Keratinocyte (primary cell): ENCODE results near the gene HIP1R. TPM values are rescaled to one million over a fixed set of nuclear protein-coding genes. Genes with fewer than 3 reads are reported as not detected.

Experiments
- DNase-seq: peaks from one replicate; pipeline ENCODE4 v3.0.0-alpha.2; 2011; ENCODE audit warnings: low read depth, missing footprints, low spot score
- FAIRE-seq: peaks from 2 replicates; lab custom pipeline; 2011; peaks lifted over from hg19 to GRCh38; lab: Jason Lieb, UNC
- H2AFZ ChIP-seq: 2 replicates; pipeline ENCODE4 v1.6.0; 2012; ENCODE audit warnings: low read length, control low read depth, inconsistent platforms; ENCODE audit not compliant: control insufficient read depth
- H3K27ac ChIP-seq: 2 replicates; pipeline ENCODE4 v1.5.1; 2011; ENCODE audit warnings: low read length; ENCODE audit not compliant: control insufficient read depth, insufficient read depth
- H3K27me3 ChIP-seq: 3 replicates; pipeline ENCODE4 v1.6.0; 2011; ENCODE audit warnings: low read length; ENCODE audit not compliant: control insufficient read depth, insufficient read depth; ENCODE audit errors: extremely low read depth
- H3K36me3 ChIP-seq, 2 experiments: 2 replicates in 1 of 2; 3 replicates in 1 of 2; pipeline ENCODE4 v1.5.1; 2011; ENCODE audit warnings: low read length in 2 of 2, mild to moderate bottlenecking in 1 of 2; ENCODE audit not compliant: control insufficient read depth in 2 of 2, insufficient read depth in 2 of 2; ENCODE audit errors: extremely low read depth in 1 of 2
- H3K4me1 ChIP-seq: 3 replicates; pipeline ENCODE4 v1.5.1; 2011; ENCODE audit warnings: low read length; ENCODE audit not compliant: control insufficient read depth, insufficient read depth; ENCODE audit errors: extremely low read depth
- H3K4me2 ChIP-seq: 3 replicates; pipeline ENCODE4 v1.6.0; 2011; ENCODE audit warnings: low read depth, low read length; ENCODE audit not compliant: control insufficient read depth, insufficient read depth; ENCODE audit errors: extremely low read depth
- H3K4me3 ChIP-seq, 3 experiments: fragments of 200-600 bp in 1 of 3; sonication (generic) in 1 of 3; 2 replicates in 2 of 3; 3 replicates in 1 of 3; pipeline ENCODE4 v1.5.1; 2011 to 2016; ENCODE audit warnings: low read length in 3 of 3, mild to moderate bottlenecking in 3 of 3, control low read depth in 2 of 3, inconsistent platforms in 1 of 3, low read depth in 1 of 3, mixed read lengths in 1 of 3, mixed run types in 1 of 3, moderate library complexity in 1 of 3; ENCODE audit not compliant: control insufficient read depth in 2 of 3, insufficient read depth in 2 of 3; ENCODE audit errors: extremely low read depth in 1 of 3
- H3K79me2 ChIP-seq: 2 replicates; pipeline ENCODE4 v1.6.0; 2012; ENCODE audit warnings: low read length; ENCODE audit not compliant: control insufficient read depth, insufficient read depth
- H3K9ac ChIP-seq: 3 replicates; pipeline ENCODE4 v1.6.0; 2011; ENCODE audit warnings: low read length; ENCODE audit not compliant: control insufficient read depth, insufficient read depth; ENCODE audit errors: extremely low read depth
- H3K9me1 ChIP-seq: 3 replicates; pipeline ENCODE4 v1.6.0; 2011; ENCODE audit warnings: low read length; ENCODE audit not compliant: control insufficient read depth, insufficient read depth; ENCODE audit errors: extremely low read depth
- H3K9me3 ChIP-seq: 2 replicates; pipeline ENCODE4 v1.5.1; 2012; ENCODE audit warnings: low read depth, low read length; ENCODE audit not compliant: control insufficient read depth
- H4K20me1 ChIP-seq: 3 replicates; pipeline ENCODE4 v1.6.0; 2011; ENCODE audit warnings: low read length; ENCODE audit not compliant: control insufficient read depth, insufficient read depth; ENCODE audit errors: extremely low read depth
- CTCF ChIP-seq, 3 experiments: IDR thresholded peaks in 1 of 3; conservative IDR thresholded peaks in 1 of 3; optimal IDR thresholded peaks in 1 of 3; 2 replicates in 2 of 3; 3 replicates in 1 of 3; pipeline versions ENCODE3 to v1.5.1; 2011; ENCODE audit warnings: low read length in 3 of 3, mild to moderate bottlenecking in 3 of 3, moderate library complexity in 2 of 3, control low read depth in 1 of 3, inconsistent platforms in 1 of 3; ENCODE audit not compliant: insufficient read depth in 2 of 3; ENCODE audit errors: extremely low read depth in 1 of 3
- EZH2 ChIP-seq: IDR thresholded peaks from one replicate; pipeline ENCODE4 v1.6.1; 2012; ENCODE audit warnings: inconsistent platforms, mild to moderate bottlenecking, low read length, moderate library complexity
- dilution Hi-C: fragments of 300-500 bp; cut with MboI; formaldehyde crosslinking; loops from one replicate; pipeline ENCODE4 v1.7.0; 2020; ENCODE audit warnings: low sequenced_read_pairs; ENCODE audit not compliant: extremely low pct_ligation_motif_present
- polyA plus RNA-seq, 5 experiments: library from polyadenylated mRNA; depleted of rRNA in 3 of 5; stranded (reverse) in 3 of 5; stranded (forward) in 1 of 5; unstranded in 1 of 5; fragments of >200 nt; gene quantifications; 1 replicate in 1 of 5; 2 replicates in 3 of 5; 3 replicates in 1 of 5; pipeline versions ENCODE4 v1.2.1 to v1.2.3, GENCODE V29; 2011 to 2012; ENCODE audit warnings: missing spikeins in 2 of 5, low read depth in 1 of 5, low replicate concordance in 1 of 5

Gene HIP1R
- polyA plus RNA-seq, 1 donor (not counting 4 experiments of a cell fraction or from before 2014, with no cell fraction given) = 23.0 TPM

- H3K27ac ChIP-seq = peak overlapping the region; percentile 15
- DNase-seq = no peak
- H2AFZ ChIP-seq = no peak overlapping the region
- FAIRE-seq = no peak
- dilution Hi-C loops = no loop called here
- H3K9me3 ChIP-seq = no peaks in the 10 kb centered on the region
- H3K4me2 ChIP-seq = no peak overlapping the region
- no peak overlapping the region for H3K4me3 ChIP-seq
- H3K9me1 ChIP-seq = peaks cover 6% of the 10 kb centered on the region
- peaks cover 100% of the 10 kb centered on the region for H3K79me2 ChIP-seq
- H3K4me1 ChIP-seq = peaks cover 31% of the 10 kb centered on the region
- peaks cover 31% of the 10 kb centered on the region for H4K20me1 ChIP-seq
- peaks cover 14 to 40% of the 10 kb centered on the region in 2 experiments for H3K36me3 ChIP-seq
- H3K27me3 ChIP-seq = no peaks in the 10 kb centered on the region
- H3K9ac ChIP-seq = no peak overlapping the region
- TF ChIP-seq EZH2 (no peak), CTCF (optimal IDR thresholded peaks at IDR 0.05 in 1 of 3, IDR thresholded peaks at IDR 0.05 in 1 of 3, conservative IDR thresholded peaks at IDR 0.05 in 1 of 3; ENCODE audit: extremely low read depth in 1 of 3, insufficient read depth in 2 of 3, low read length in 3 of 3) (no peak)
These were observed 41.5 kb downstream of the HIP1R start for GRCh38 chr12:122876731-122877130.

- peaks cover 8% of the 10 kb centered on the region for H3K4me1 ChIP-seq
- H3K4me3 ChIP-seq = no peak overlapping the region
- H3K9me1 ChIP-seq = peaks cover 8% of the 10 kb centered on the region
- peaks cover 15 to 35% of the 10 kb centered on the region in 2 experiments for H3K36me3 ChIP-seq
- no peak for DNase-seq
- peaks cover 30% of the 10 kb centered on the region for H4K20me1 ChIP-seq
- no peak overlapping the region for H2AFZ ChIP-seq
- no peaks in the 10 kb centered on the region for H3K27me3 ChIP-seq
- H3K9ac ChIP-seq = no peak overlapping the region
- FAIRE-seq = no peak
- H3K79me2 ChIP-seq = peaks cover 100% of the 10 kb centered on the region
- H3K4me2 ChIP-seq = no peak overlapping the region
- TF ChIP-seq CTCF (optimal IDR thresholded peaks at IDR 0.05 in 1 of 3, IDR thresholded peaks at IDR 0.05 in 1 of 3, conservative IDR thresholded peaks at IDR 0.05 in 1 of 3; ENCODE audit: extremely low read depth in 1 of 3, insufficient read depth in 2 of 3, low read length in 3 of 3) = no peak
- TF ChIP-seq EZH2 = no peak
- H3K27ac ChIP-seq = no peak overlapping the region
- dilution Hi-C loops = no loop called here
- H3K9me3 ChIP-seq = no peaks in the 10 kb centered on the region
These were observed 43.7 kb downstream of the HIP1R start for GRCh38 chr12:122878780-122879612.
